GM12864 (cell line): Measurements from ENCODE around the gene WWOX.

ENCODE experiments used
- DNase-seq: peaks from one replicate; pipeline ENCODE4 v3.0.0-alpha.2; 2011; ENCODE audit warnings: low read depth
- H3K4me3 ChIP-seq: 2 replicates; pipeline ENCODE4 v1.5.1; 2011; ENCODE audit warnings: mild to moderate bottlenecking, low read depth, low read length, control low read depth
- CTCF ChIP-seq: IDR thresholded peaks from 2 replicates; pipeline ENCODE4 v1.5.1; 2011; ENCODE audit warnings: low read depth, mild to moderate bottlenecking, moderate library complexity, low read length, control low read depth, inconsistent platforms; ENCODE audit errors: missing control alignments

The WWOX gene

GRCh38 chr16:78915811-78916345 is 816.4 kb downstream of the WWOX start:
- TF ChIP-seq CTCF, result no peak
- H3K4me3 ChIP-seq, result no peak overlapping the region
- no peak for DNase-seq

GRCh38 chr16:78916928-78917545 is 817.6 kb downstream of the WWOX start:
- no peak for DNase-seq

GRCh38 chr16:78918805-78919305 is 819.4 kb downstream of the WWOX start:
- DNase-seq, result no peak
- TF ChIP-seq CTCF, result no peak
- no peak overlapping the region for H3K4me3 ChIP-seq

More at GRCh38 chr16:78916928-78917545, 817.6 kb downstream of the WWOX start:
- no peak overlapping the region for H3K4me3 ChIP-seq
- no peak for TF ChIP-seq CTCF

GRCh38 chr16:78919852-78920251 is 820.4 kb downstream of the WWOX start:
- no peak for TF ChIP-seq CTCF
- no peak overlapping the region for H3K4me3 ChIP-seq
- no peak for DNase-seq

GRCh38 chr16:78920621-78921020 is 821.2 kb downstream of the WWOX start:
- DNase-seq, result no peak
- no peak for TF ChIP-seq CTCF
- no peak overlapping the region for H3K4me3 ChIP-seq

- H3K4me3 ChIP-seq, result no peak overlapping the region
- peak; percentile 73 for TF ChIP-seq CTCF
- peak; percentile 5 for DNase-seq
Measured at GRCh38 chr16:78925083-78925767, 825.8 kb downstream of the WWOX start.
